ENCODE results near the gene TEAD1.

Gene TEAD1

DNA sequence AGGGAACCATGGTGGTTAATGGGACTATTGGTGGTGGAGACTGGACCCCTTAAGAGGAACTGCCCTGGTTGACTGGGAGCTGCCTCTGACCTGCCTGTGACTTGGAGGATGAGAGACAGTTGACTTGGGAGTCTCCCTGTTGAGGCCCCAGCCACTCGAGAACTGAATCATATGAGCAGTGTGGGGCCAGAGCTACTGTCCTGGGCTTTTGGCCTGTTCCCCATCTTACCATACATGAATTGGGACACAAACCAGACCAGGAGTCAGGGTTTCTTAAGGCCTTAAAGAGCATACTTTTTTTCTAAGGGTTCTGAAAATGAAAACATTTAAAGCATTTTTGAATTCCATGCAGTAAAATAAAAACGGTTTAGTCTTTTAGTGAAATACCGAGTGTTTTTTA, 92.8 kb downstream of the TEAD1 start:
- Mint-ChIP-seq H3K9me3 (no peaks in the 10 kb centered on the region), H3K27me3 (peaks cover 23 to 37% of the 10 kb centered on the region in 2 donors), H3K4me3 (no peak overlapping the region), H3K27ac (no peak overlapping the region), H3K4me1 (ENCODE audit: low read depth in 2 of 2) (no peaks in the 10 kb centered on the region), H3K36me3 (ENCODE audit: insufficient read depth) (no peaks in the 10 kb centered on the region)
- no peak for DNase-seq
- ATAC-seq (replicated peaks): no peak

DNA sequence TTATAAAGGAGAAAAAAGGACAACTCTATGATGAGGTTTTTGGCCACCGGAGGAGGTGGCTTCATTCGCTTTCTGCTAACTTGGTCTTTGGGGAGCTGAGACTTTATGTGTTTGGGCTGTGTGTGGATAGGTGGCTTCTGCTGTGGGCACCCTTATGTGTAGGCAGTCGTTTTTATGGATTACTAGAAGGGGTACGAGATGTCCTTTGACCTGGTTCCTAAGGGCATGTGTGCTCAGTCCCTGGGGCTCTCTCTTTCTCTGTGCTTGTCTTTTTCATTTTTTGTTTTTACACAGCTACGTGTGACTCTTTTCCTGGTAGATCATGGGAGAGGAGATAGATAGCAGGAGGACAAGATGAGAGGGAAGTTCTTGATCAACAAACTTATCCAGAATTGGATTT, 93.4 kb downstream of the TEAD1 start:
- ATAC-seq (replicated peaks) (no peak), DNase-seq (no peak)
- no peak overlapping the region for H3K27ac Mint-ChIP-seq
- H3K4me3 Mint-ChIP-seq: no peak overlapping the region
- H3K9me3 Mint-ChIP-seq: no peaks in the 10 kb centered on the region
- peaks cover 23 to 32% of the 10 kb centered on the region in 2 donors for H3K27me3 Mint-ChIP-seq
- H3K36me3 Mint-ChIP-seq (ENCODE audit: insufficient read depth): no peaks in the 10 kb centered on the region
- H3K4me1 Mint-ChIP-seq (ENCODE audit: low read depth in 2 of 2): no peaks in the 10 kb centered on the region

- ATAC-seq (replicated peaks): no peak
- H3K27ac Mint-ChIP-seq: no peak overlapping the region
- no peaks in the 10 kb centered on the region for H3K4me1 Mint-ChIP-seq (ENCODE audit: low read depth in 2 of 2)
- DNase-seq: no peak
- no peak overlapping the region for H3K4me3 Mint-ChIP-seq
- no peaks in the 10 kb centered on the region for H3K9me3 Mint-ChIP-seq
- no peaks in the 10 kb centered on the region for H3K36me3 Mint-ChIP-seq (ENCODE audit: insufficient read depth)
- H3K27me3 Mint-ChIP-seq: peaks cover 25 to 36% of the 10 kb centered on the region in 2 donors
These were observed 94.8 kb downstream of the TEAD1 start for GRCh38 chr11:12768726-12769673.

GRCh38 chr11:12769834-12770345, 95.7 kb downstream of the TEAD1 start:
- Mint-ChIP-seq H3K4me3 (no peak overlapping the region), H3K27ac (no peak overlapping the region), H3K9me3 (no peaks in the 10 kb centered on the region), H3K27me3 (peaks cover 21 to 27% of the 10 kb centered on the region in 2 donors), H3K36me3 (ENCODE audit: insufficient read depth) (no peaks in the 10 kb centered on the region), H3K4me1 (ENCODE audit: low read depth in 2 of 2) (no peaks in the 10 kb centered on the region)
- ATAC-seq (replicated peaks): no peak
- no peak for DNase-seq

- Mint-ChIP-seq H3K4me3 (no peak overlapping the region), H3K9me3 (no peaks in the 10 kb centered on the region), H3K4me1 (ENCODE audit: low read depth in 2 of 2) (no peaks in the 10 kb centered on the region), H3K27ac (no peak overlapping the region), H3K36me3 (ENCODE audit: insufficient read depth) (no peaks in the 10 kb centered on the region), H3K27me3 (peaks cover 27% of the 10 kb centered on the region in 2 donors)
- DNase-seq (no peak), ATAC-seq (replicated peaks) (no peak)
These were observed 96.2 kb downstream of the TEAD1 start for GRCh38 chr11:12770435-12770834.

DNA sequence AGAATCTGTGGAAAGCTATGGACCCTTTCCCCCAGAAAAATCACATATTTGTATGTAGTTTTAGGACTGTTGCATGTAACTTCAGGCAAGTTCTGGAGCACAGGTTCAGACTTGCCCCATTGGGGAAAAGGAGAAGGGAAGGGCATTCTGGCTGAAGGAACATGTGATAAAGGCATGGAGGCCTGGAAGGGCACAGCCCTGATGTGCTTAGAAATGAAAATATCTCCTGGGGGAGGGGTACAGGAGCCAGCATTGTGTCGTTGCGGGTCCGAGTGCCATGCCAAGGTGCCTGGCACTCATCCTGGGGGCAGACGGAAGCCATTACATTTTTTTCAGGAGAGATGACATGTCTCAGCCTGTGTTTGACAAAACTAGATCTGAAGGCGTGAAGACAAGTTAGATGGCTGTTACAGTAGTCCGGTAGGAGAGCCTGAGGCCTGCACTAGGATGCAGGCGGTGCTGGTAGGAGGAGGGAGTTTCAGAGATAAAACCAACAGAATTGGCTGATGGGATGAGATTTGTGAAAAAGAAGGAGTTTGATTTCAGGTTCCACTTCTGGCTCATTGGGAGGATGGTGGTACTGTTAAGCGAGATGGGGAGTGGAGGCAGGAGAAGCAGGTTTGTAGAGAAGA, 96.9 kb downstream of the TEAD1 start:
- Mint-ChIP-seq H3K4me1 (ENCODE audit: low read depth in 2 of 2) (no peaks in the 10 kb centered on the region), H3K27ac (no peak overlapping the region), H3K4me3 (no peak overlapping the region), H3K36me3 (ENCODE audit: insufficient read depth) (no peaks in the 10 kb centered on the region), H3K27me3 (peaks cover 33% of the 10 kb centered on the region in 2 donors), H3K9me3 (no peaks in the 10 kb centered on the region)
- DNase-seq: no peak
- no peak for ATAC-seq (replicated peaks)

DNA sequence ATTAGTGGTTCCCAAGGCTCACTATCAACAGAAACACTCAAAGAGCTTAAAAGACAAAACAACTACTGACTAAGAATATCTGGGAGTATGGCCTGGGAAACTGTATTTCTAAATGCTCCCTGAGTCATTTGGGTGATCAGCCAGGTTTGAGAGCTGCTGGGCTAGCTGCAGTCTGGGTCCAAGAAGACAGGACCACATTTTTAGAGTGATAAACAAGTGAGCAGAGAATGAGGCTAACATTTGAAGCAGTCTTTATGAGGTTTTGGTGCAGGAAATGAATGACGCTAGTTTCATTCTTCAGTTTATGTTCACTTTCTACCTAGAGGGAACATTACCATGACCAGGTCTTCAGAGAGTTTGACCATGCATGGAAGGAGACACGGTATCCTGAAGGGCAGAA, 97.7 kb downstream of the TEAD1 start:
- Mint-ChIP-seq H3K4me3 (no peak overlapping the region), H3K27ac (no peak overlapping the region), H3K36me3 (ENCODE audit: insufficient read depth) (no peaks in the 10 kb centered on the region), H3K27me3 (peaks cover 32 to 36% of the 10 kb centered on the region in 2 donors), H3K4me1 (ENCODE audit: low read depth in 2 of 2) (no peaks in the 10 kb centered on the region), H3K9me3 (no peaks in the 10 kb centered on the region)
- no peak for DNase-seq
- ATAC-seq (replicated peaks): no peak

DNA sequence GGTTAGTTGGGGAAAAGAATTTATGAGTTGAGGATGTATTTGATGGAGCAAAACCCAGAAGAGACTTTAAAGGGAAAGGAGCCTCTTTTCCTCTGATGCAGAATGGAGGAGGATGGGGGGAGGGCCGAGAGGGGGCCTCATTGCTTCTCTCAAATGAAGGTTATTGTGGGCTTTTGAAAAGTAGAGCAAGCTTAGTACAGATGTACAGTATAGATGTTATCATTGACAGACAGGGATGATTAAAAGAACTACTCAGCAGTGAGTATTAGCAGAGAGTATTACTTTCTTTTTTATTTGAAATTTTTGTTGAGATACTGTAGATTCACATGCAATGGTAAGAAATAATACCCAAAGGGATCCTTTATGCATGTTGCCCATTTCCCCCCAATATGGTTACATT, 98.1 kb downstream of the TEAD1 start:
- Mint-ChIP-seq H3K9me3 (no peaks in the 10 kb centered on the region), H3K4me3 (no peak overlapping the region), H3K4me1 (ENCODE audit: low read depth in 2 of 2) (no peaks in the 10 kb centered on the region), H3K27me3 (peaks cover 30 to 34% of the 10 kb centered on the region in 2 donors), H3K27ac (no peak overlapping the region), H3K36me3 (ENCODE audit: insufficient read depth) (no peaks in the 10 kb centered on the region)
- DNase-seq (no peak), ATAC-seq (replicated peaks) (no peak)

GRCh38 chr11:12773591-12773990, 99.4 kb downstream of the TEAD1 start:
- Mint-ChIP-seq H3K27me3 (peaks cover 28 to 30% of the 10 kb centered on the region in 2 donors), H3K4me1 (ENCODE audit: low read depth in 2 of 2) (no peaks in the 10 kb centered on the region), H3K36me3 (ENCODE audit: insufficient read depth) (no peaks in the 10 kb centered on the region), H3K4me3 (no peak overlapping the region), H3K27ac (no peak overlapping the region), H3K9me3 (no peaks in the 10 kb centered on the region)
- DNase-seq: no peak
- no peak for ATAC-seq (replicated peaks)

- peaks cover 39 to 40% of the 10 kb centered on the region in 2 donors for H3K27me3 Mint-ChIP-seq
- H3K27ac Mint-ChIP-seq: no peak overlapping the region
- DNase-seq (no peak), ATAC-seq (replicated peaks) (no peak)
- no peaks in the 10 kb centered on the region for H3K36me3 Mint-ChIP-seq (ENCODE audit: insufficient read depth)
- no peak overlapping the region for H3K4me3 Mint-ChIP-seq
- H3K4me1 Mint-ChIP-seq (ENCODE audit: low read depth in 2 of 2): no peaks in the 10 kb centered on the region
- no peaks in the 10 kb centered on the region for H3K9me3 Mint-ChIP-seq
These were observed 101.7 kb downstream of the TEAD1 start for GRCh38 chr11:12775955-12776354.

DNA sequence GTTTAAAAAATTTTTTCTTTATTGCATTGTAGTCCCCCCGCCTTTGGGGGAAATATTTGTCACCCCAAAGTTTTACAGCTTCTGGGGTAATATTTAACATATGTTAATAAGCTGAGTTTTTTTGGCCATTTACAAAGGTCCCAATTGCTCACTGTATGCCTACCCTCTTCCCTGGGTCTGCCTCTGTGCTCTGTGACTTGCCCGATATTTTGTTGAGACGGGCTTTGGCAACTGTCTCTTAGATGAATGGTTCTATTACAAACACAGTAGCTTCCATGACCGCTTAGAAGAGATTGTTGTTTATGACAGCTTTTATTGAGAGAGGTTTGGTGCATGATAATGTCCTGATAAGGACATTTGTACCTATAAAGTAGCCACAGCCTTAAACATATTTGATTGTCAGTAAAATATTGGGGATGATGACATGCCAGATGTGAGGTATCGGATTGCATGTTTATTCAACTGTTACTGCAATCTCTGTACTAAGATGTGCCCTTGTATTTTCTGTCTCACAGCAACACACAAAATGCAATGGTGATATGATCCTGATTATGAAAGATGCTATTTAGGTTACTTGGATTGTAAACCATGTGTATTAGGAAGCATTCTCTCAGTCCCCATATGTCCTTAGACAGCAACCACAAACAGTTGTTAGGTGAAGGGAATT, 103.1 kb downstream of the TEAD1 start:
- Mint-ChIP-seq H3K27me3 (peaks cover 35 to 51% of the 10 kb centered on the region in 2 donors), H3K4me1 (ENCODE audit: low read depth in 2 of 2) (no peaks in the 10 kb centered on the region), H3K4me3 (no peak overlapping the region), H3K9me3 (no peaks in the 10 kb centered on the region), H3K27ac (no peak overlapping the region), H3K36me3 (ENCODE audit: insufficient read depth) (no peaks in the 10 kb centered on the region)
- ATAC-seq (replicated peaks) (no peak), DNase-seq (no peak)

DNA sequence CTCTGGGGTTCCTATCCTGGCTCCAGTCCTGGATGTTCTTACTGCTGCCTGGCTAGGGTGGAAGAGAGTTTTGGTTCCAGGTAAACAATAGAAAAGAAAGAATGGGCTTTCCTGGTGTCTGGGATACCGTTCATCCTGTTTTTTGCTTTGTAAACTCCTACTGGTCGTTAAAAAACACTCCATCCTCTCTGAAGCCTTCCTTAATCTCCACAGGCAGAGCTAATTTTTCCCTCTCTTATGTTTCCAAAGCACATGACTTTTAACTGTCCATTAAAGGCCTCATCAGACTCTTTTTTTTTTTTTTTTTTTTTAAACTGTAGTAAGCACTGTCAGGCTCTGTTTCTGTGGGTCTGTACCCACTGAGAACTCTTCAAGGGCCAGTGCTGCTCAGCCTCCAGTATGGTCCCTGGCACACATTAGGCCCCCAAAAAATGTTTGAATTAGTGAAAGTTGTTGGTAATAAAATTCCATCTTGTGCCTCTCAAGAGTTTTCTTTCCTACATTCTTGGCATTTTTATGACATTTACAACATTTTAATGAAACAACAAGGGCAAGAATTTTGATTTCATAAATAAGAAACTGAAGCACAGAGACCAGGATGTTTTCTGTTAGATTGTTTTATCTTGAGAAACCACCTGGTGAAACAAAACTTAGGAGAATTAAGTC, 104.2 kb downstream of the TEAD1 start:
- no peak overlapping the region for H3K27ac Mint-ChIP-seq
- H3K9me3 Mint-ChIP-seq: no peaks in the 10 kb centered on the region
- H3K4me1 Mint-ChIP-seq (ENCODE audit: low read depth in 2 of 2): no peaks in the 10 kb centered on the region
- peaks cover 38 to 61% of the 10 kb centered on the region in 2 donors for H3K27me3 Mint-ChIP-seq
- ATAC-seq (replicated peaks): no peak
- H3K4me3 Mint-ChIP-seq: no peak overlapping the region
- H3K36me3 Mint-ChIP-seq (ENCODE audit: insufficient read depth): no peaks in the 10 kb centered on the region
- DNase-seq: no peak

DNA sequence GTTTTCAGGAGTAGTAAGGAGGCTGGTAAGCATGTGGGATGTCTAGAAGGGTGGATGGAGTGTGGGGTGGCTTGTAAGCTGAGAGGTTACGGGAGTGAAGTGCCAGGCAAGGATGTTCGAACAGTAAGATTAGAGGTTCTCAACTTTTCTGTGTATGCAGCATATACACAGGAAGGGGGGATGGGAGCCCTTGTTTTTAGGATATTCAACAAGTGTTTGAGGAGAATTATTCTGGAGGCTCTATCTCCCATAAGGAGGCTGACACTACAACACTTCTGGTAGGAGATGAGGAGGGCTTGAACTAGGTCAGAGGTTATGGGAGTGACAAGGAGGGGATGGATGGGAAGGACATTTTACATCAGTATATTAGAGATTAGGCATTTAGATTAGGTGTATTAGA, 109.5 kb downstream of the TEAD1 start:
- Mint-ChIP-seq H3K9me3 (no peaks in the 10 kb centered on the region), H3K27ac (no peak overlapping the region), H3K4me3 (no peak overlapping the region), H3K27me3 (peaks cover 15 to 48% of the 10 kb centered on the region in 2 donors), H3K4me1 (ENCODE audit: low read depth in 2 of 2) (no peaks in the 10 kb centered on the region), H3K36me3 (ENCODE audit: insufficient read depth) (no peaks in the 10 kb centered on the region)
- ATAC-seq (replicated peaks) (no peak), DNase-seq (no peak)

Measured in effector memory CD8-positive, alpha-beta T cell (primary cell).